NB4 (cell line): Measurements from ENCODE around the gene ANKIB1.

Experiments used
- CTCF ChIP-seq: IDR thresholded peaks from one replicate; pipeline ENCODE4 v1.5.1; 2012; ENCODE audit warnings: low read depth, low read length
- MYC ChIP-seq: IDR thresholded peaks from 2 replicates; pipeline ENCODE4 v1.6.1; 2011; ENCODE audit warnings: low read depth, low read length
- POLR2A ChIP-seq: IDR thresholded peaks from 2 replicates; pipeline ENCODE4 v1.6.1; 2011; ENCODE audit warnings: mild to moderate bottlenecking; ENCODE audit not compliant: insufficient read length; ENCODE audit errors: extremely low read depth
- TF ChIP-seq, protein P1 (sequence below): IDR thresholded peaks from 2 replicates; pipeline ENCODE4 v1.6.1; 2011; ENCODE audit warnings: low read depth, low read length

DNA sequence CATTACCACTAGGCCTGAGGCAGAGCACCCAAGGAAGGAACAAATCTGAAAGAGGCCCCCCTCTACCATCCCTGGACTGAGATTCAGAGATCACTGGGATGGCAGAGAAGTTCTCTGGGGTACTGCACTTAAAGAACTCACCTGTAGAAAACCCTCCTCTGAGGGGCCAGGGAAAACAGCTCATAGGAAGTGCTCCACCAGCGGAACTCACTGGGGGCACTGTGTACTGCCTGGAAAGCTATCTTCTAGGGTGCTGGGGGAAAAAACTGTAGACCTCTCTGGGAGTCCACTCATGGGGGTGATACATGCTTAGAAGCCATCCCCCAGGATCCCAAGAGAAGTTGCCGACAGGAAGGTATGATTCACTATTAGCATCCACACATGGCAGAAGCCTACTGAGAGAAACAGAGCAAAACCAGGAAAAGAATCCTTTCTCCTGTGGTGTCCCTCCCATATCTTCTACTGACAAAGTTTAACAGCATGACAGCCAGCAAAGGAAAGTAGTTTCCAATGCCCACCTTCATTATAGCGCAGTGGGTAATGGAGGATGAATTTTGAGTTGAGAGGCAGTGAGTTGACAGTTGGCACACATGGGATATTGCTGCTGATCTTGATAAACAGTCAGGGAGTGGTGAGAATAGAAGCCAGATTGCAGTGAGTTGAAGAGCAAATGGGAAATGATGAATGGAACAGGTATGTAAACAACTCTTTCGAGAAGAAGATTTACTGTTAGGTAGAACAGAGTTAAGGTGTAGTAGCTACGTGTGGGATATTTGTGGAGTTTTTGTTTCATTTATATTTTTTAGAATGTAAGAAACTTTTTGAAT, 20.9 kb downstream of the ANKIB1 start:
- no peak for TF ChIP-seq CTCF
- TF ChIP-seq POLR2A, result no peak
- TF ChIP-seq MYC, result no peak
- TF ChIP-seq, protein P1, sequence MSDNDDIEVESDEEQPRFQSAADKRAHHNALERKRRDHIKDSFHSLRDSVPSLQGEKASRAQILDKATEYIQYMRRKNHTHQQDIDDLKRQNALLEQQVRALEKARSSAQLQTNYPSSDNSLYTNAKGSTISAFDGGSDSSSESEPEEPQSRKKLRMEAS, result no peak
